K562 (cell line): ENCODE results near the gene KLRC4. TPM values are rescaled to one million over a fixed set of nuclear protein-coding genes. Genes with fewer than 3 reads are reported as not detected.

Experiments used
- ATF2 ChIP-seq: sonication (generic); formaldehyde crosslinking; IDR thresholded peaks from 2 replicates; pipeline ENCODE4 v1.8.1; 2022; ENCODE audit warnings: missing genetic modification reagents
- ELK1 ChIP-seq: sonication (generic); formaldehyde crosslinking; IDR thresholded peaks from 2 replicates; pipeline ENCODE4 v1.8.1; 2022; ENCODE audit warnings: missing genetic modification reagents
- ERF ChIP-seq: fragments of 450-650 bp; formaldehyde crosslinking; IDR thresholded peaks from 2 replicates; pipeline ENCODE4 v1.4.0; 2020; ENCODE audit warnings: mild to moderate bottlenecking, mixed read lengths
- HDAC1 ChIP-seq, 2 experiments: fragments of 450-650 bp; IDR thresholded peaks; 2 replicates each; pipeline ENCODE4 v1.6.1; 2016 to 2017; ENCODE audit warnings: inconsistent platforms in 1 of 2, mild to moderate bottlenecking in 1 of 2, moderate library complexity in 1 of 2
- NCOA4 ChIP-seq: fragments of 450-650 bp; IDR thresholded peaks from 2 replicates; pipeline ENCODE4 v1.6.1; 2018; ENCODE audit warnings: mild to moderate bottlenecking; ENCODE audit not compliant: partially characterized antibody
- RREB1 ChIP-seq: fragments of 250-450 bp; sonication (Bioruptor Pico); IDR thresholded peaks from 2 replicates; pipeline ENCODE4 v1.4.0; 2020
- THRA ChIP-seq: fragments of 450-650 bp; IDR thresholded peaks from 2 replicates; pipeline ENCODE4 v1.6.1; 2017; ENCODE audit warnings: mild to moderate bottlenecking, moderate library complexity
- TSC22D4 ChIP-seq: fragments of 450-650 bp; IDR thresholded peaks from 2 replicates; pipeline ENCODE4 v1.6.1; 2016; ENCODE audit warnings: missing genetic modification characterization, missing biosample characterization, control low read depth
- ZKSCAN3 ChIP-seq: fragments of 250-450 bp; sonication (Bioruptor Pico); IDR thresholded peaks from 2 replicates; pipeline ENCODE4 v1.4.0; 2020
- ZNF511 ChIP-seq: sonication (generic); formaldehyde crosslinking; IDR thresholded peaks from 2 replicates; pipeline ENCODE4 v1.8.0; 2022; ENCODE audit warnings: mild to moderate bottlenecking, missing genetic modification reagents
- ZNF655 ChIP-seq: fragments of 250-450 bp; sonication (Bioruptor Pico); IDR thresholded peaks from 2 replicates; pipeline ENCODE4 v1.5.0; 2021
- polyA plus RNA-seq, 8 experiments: library from polyadenylated mRNA; depleted of rRNA in 4 of 8; stranded (reverse) in 5 of 8; unstranded in 3 of 8; fragments of >200 nt; fragmentation: Nextera tagmentation in 2 of 8; fragmentation: Illumina TruSeq in 1 of 8; extraction: Ambion mirVana in 2 of 8; extraction: Trizol in 1 of 8; gene quantifications; 2 replicates each; pipeline versions ENCODE4 v1.2.1 to v1.2.3, GENCODE V29; 2011 to 2014; ENCODE audit warnings: inconsistent platforms in 1 of 8, missing spikeins in 1 of 8
- total RNA-seq, 7 experiments: library from RNA; depleted of rRNA in 6 of 7; stranded (reverse); fragments of >200 nt in 6 of 7; fragmentation: Illumina TruSeq in 2 of 7; extraction: Trizol in 2 of 7; gene quantifications; 2 replicates each; pipeline versions ENCODE4 v1.2.1 to v1.2.3, GENCODE V29; 2011 to 2021; ENCODE audit warnings: low replicate concordance in 1 of 7

KLRC4 gene
- total and polyA plus RNA-seq, 9 of the 15 experiments (the other 6 are each of a cell fraction or from before 2014, with no cell fraction given) = 0.17 TPM; not detected in 8

GRCh38 chr12:10362828-10363657, 46.5 kb downstream of the KLRC4 start (continued):
- TF ChIP-seq ZNF511 (CRISPR knock-in tag) (no peak), ZNF655 (CRISPR knock-in tag) (no peak), RREB1 (CRISPR knock-in tag) (no peak), THRA (no peak), ERF (no peak), ZKSCAN3 (no peak), ATF2 (CRISPR knock-in tag) (no peak), TSC22D4 (no peak), NCOA4 (no peak), HDAC1 (IDR thresholded peaks at IDR 0.05) (peak in 1 of 2 experiments; percentile 47; a peak in 2 of 4 replicates), ELK1 (CRISPR knock-in tag) (no peak)
